ENCODE data around the gene GGA1. TPM values are rescaled to one million over a fixed set of nuclear protein-coding genes. Genes with fewer than 3 reads are reported as not detected.

Gene GGA1
- total RNA-seq, 4 donors from 2014 or later, result 46.2 to 90.5 (median 60.4) TPM

GRCh38 chr22:37617431-37617830 lies 8.8 kb downstream of the GGA1 start:
- WGBS, 2 donors, result 94 to 100% methylated on average over 1 of the region's 1 CpG
- peaks cover 14 to 33% of the 10 kb centered on the region in 2 donors for H3K36me3 ChIP-seq
- DNase-seq, result no peak
- no peaks in the 10 kb centered on the region for H3K27me3 ChIP-seq
- no peak overlapping the region for H3K4me3 ChIP-seq (replicated peaks in 1 of 3)
- peaks cover 11 to 14% of the 10 kb centered on the region in 2 donors for H3K4me1 ChIP-seq
- TF ChIP-seq POLR2A (IDR thresholded peaks at IDR 0.05) (no peak), CTCF (IDR thresholded peaks at IDR 0.05) (no peak)
- no peaks in the 10 kb centered on the region for H3K9me3 ChIP-seq
- intact Hi-C loops (cut with DNase I), result no loop called here
- H3K27ac ChIP-seq, result no peak overlapping the region

- H3K9me3 ChIP-seq, result no peaks in the 10 kb centered on the region
- H3K4me1 ChIP-seq, result peaks cover 10% of the 10 kb centered on the region in 2 donors
- peaks cover 14 to 33% of the 10 kb centered on the region in 2 donors for H3K36me3 ChIP-seq
- H3K27ac ChIP-seq, result no peak overlapping the region
- no peak for DNase-seq
- no peaks in the 10 kb centered on the region for H3K27me3 ChIP-seq
- no peak overlapping the region for H3K4me3 ChIP-seq (replicated peaks in 1 of 3)
- WGBS, 2 donors, result 84 to 86% methylated on average over 9 to 10 of the region's 14 CpGs
- intact Hi-C loops (cut with DNase I), result no loop called here
- TF ChIP-seq CTCF (IDR thresholded peaks at IDR 0.05) (no peak), POLR2A (IDR thresholded peaks at IDR 0.05) (no peak)
These were observed 9.5 kb downstream of the GGA1 start for GRCh38 chr22:37618072-37618656.

GRCh38 chr22:37618674-37619073 lies 10.0 kb downstream of the GGA1 start:
- no peaks in the 10 kb centered on the region for H3K9me3 ChIP-seq
- WGBS, 2 donors, result 76 to 93% methylated on average over 5 to 6 of the region's 6 CpGs
- peaks cover 14 to 33% of the 10 kb centered on the region in 2 donors for H3K36me3 ChIP-seq
- no peak for DNase-seq
- peaks cover 5 to 8% of the 10 kb centered on the region in 2 donors for H3K4me1 ChIP-seq
- intact Hi-C loops (cut with DNase I), result no loop called here
- H3K4me3 ChIP-seq (replicated peaks in 1 of 3), result no peak overlapping the region
- TF ChIP-seq POLR2A (IDR thresholded peaks at IDR 0.05), result no peak
- no peak for TF ChIP-seq CTCF (IDR thresholded peaks at IDR 0.05)
- no peaks in the 10 kb centered on the region for H3K27me3 ChIP-seq
- H3K27ac ChIP-seq, result no peak overlapping the region

- Histone ChIP-seq H3K27ac (no peak overlapping the region), H3K4me3 (replicated peaks in 1 of 3) (no peak overlapping the region), H3K9me3 (no peaks in the 10 kb centered on the region), H3K36me3 (peaks cover 14 to 33% of the 10 kb centered on the region in 2 donors), H3K4me1 (peaks cover 0 to 3% of the 10 kb centered on the region in 2 donors), H3K27me3 (no peaks in the 10 kb centered on the region)
- DNase-seq, result no peak
- WGBS, 2 donors, result 90 to 91% methylated on average over 6 to 7 of the region's 7 CpGs
- intact Hi-C loops (cut with DNase I), result no loop called here
- TF ChIP-seq POLR2A (IDR thresholded peaks at IDR 0.05) (no peak), CTCF (IDR thresholded peaks at IDR 0.05) (no peak)
These were observed 11.4 kb downstream of the GGA1 start for GRCh38 chr22:37619991-37620390.

GRCh38 chr22:37621352-37621860 lies 12.8 kb downstream of the GGA1 start:
- H3K36me3 ChIP-seq, result peaks cover 22 to 35% of the 10 kb centered on the region in 2 donors
- H3K4me3 ChIP-seq (replicated peaks in 1 of 3), result no peak overlapping the region
- no peaks in the 10 kb centered on the region for H3K27me3 ChIP-seq
- DNase-seq, result no peak
- H3K4me1 ChIP-seq, result peaks cover 0 to 10% of the 10 kb centered on the region in 2 donors
- no peak overlapping the region for H3K27ac ChIP-seq
- intact Hi-C loops (cut with DNase I), result no loop called here
- 91 to 93% methylated on average over 12 of the region's 12 CpGs for WGBS, 2 donors
- H3K9me3 ChIP-seq, result no peaks in the 10 kb centered on the region
- no peak for TF ChIP-seq POLR2A (IDR thresholded peaks at IDR 0.05)
- TF ChIP-seq CTCF (IDR thresholded peaks at IDR 0.05), result no peak

Measured in thyroid gland (tissue), 4 donors.